Lung (tissue), 12 donors: ENCODE data around the gene RALY. TPM values are rescaled to one million over a fixed set of nuclear protein-coding genes. Genes with fewer than 3 reads are reported as not detected.

ENCODE experiments used
- ATAC-seq: fragments of 200-7000 bp; cut with Tn5 transposase; one replicate; pipeline ENCODE4 v1.9.1; 2020; ENCODE audit warnings: moderate number of reproducible peaks; ENCODE audit not compliant: insufficient read depth, low FRiP score
- DNase-seq, 3 donors: peaks; one replicate each; pipeline ENCODE4 v3.0.0-alpha.2; 2013 to 2017
- H3K27ac ChIP-seq, 2 donors: one replicate each; pipeline ENCODE4 v1.5.1; 2013; ENCODE audit warnings: mild to moderate bottlenecking in 2 of 2, moderate library complexity in 2 of 2, control low read depth in 1 of 2, inconsistent platforms in 1 of 2, low read depth in 1 of 2, low read length in 1 of 2
- H3K27me3 ChIP-seq, 3 donors: one replicate each; pipeline ENCODE4 v1.5.1; 2013; ENCODE audit warnings: low read length in 2 of 3; ENCODE audit not compliant: control insufficient read depth in 3 of 3, insufficient read depth in 3 of 3
- H3K36me3 ChIP-seq, 4 donors: one replicate each; pipeline ENCODE4 v1.5.1; 2013; ENCODE audit warnings: low read length in 4 of 4, mild to moderate bottlenecking in 1 of 4, moderate library complexity in 1 of 4; ENCODE audit not compliant: control insufficient read depth in 4 of 4, insufficient read depth in 4 of 4
- H3K4me1 ChIP-seq, 5 donors: one replicate each; pipeline ENCODE4 v1.5.1; 2013; ENCODE audit warnings: low read length in 5 of 5, mild to moderate bottlenecking in 2 of 5, moderate library complexity in 1 of 5; ENCODE audit not compliant: control insufficient read depth in 5 of 5, insufficient read depth in 5 of 5
- H3K4me3 ChIP-seq: one replicate; pipeline ENCODE4 v1.5.1; 2013; ENCODE audit warnings: mild to moderate bottlenecking, control low read depth, moderate library complexity
- H3K9ac ChIP-seq, 2 donors: one replicate each; pipeline ENCODE4 v1.5.1; 2013; ENCODE audit warnings: low read length in 2 of 2, control low read depth in 1 of 2; ENCODE audit not compliant: insufficient read depth in 1 of 2
- H3K9me3 ChIP-seq, 4 donors: one replicate each; pipeline ENCODE4 v1.5.1; 2013; ENCODE audit warnings: low read length in 3 of 4, mild to moderate bottlenecking in 1 of 4, moderate library complexity in 1 of 4; ENCODE audit not compliant: control insufficient read depth in 4 of 4, insufficient read depth in 3 of 4
- CTCF ChIP-seq: IDR thresholded peaks from 2 replicates; pipeline ENCODE4 v1.5.1; 2012; ENCODE audit warnings: mild to moderate bottlenecking; ENCODE audit errors: control extremely low read depth, extremely low read depth
- WGBS, 2 donors: extraction: QIAGEN DNeasy Blood & Tissue Kit; methylation state at CpG; one replicate each; pipeline ENCODE4 v1.1.7; 2013; 5-methylcytosine and 5-hydroxymethylcytosine counted together
- polyA plus RNA-seq, 2 donors: library from polyadenylated mRNA; stranded (reverse); fragments of 200-250 nt; gene quantifications; one replicate each; pipeline ENCODE4 v1.2.1, GENCODE V29; 2013
- total RNA-seq, 2 donors: library from RNA; depleted of rRNA in 1 of 2; stranded (reverse); fragments of >200 nt in 1 of 2; gene quantifications; one replicate each; pipeline ENCODE4 v1.2.1, GENCODE V29; 2014 to 2021
- donor health status: control.
- donor health status: control.
- donor health status: Bipolar disorder and iron deficiency.
- donor health status: healthy.
- donor health status: DM: yes; HTN: yes; CAD: no.

Gene RALY
- total and polyA plus RNA-seq, 4 donors: 135 to 157 (median 145) TPM

GRCh38 chr20:34004227-34004626, 10.5 kb downstream of the RALY start:
- H3K27ac ChIP-seq: no peak overlapping the region
- 74 to 87% methylated on average over 2 of the region's 2 CpGs for WGBS, 2 donors
- H3K4me1 ChIP-seq: peaks cover 3 to 31% (median 7%) of the 10 kb centered on the region in 5 donors
- no peaks in the 10 kb centered on the region for H3K36me3 ChIP-seq
- H3K9me3 ChIP-seq: no peaks in the 10 kb centered on the region
- TF ChIP-seq CTCF: no peak
- ATAC-seq: no peak
- H3K9ac ChIP-seq: no peak overlapping the region
- no peaks in the 10 kb centered on the region for H3K27me3 ChIP-seq
- no peak overlapping the region for H3K4me3 ChIP-seq
- no peak for DNase-seq

GRCh38 chr20:34004790-34005457, 11.2 kb downstream of the RALY start:
- no peak overlapping the region for H3K4me3 ChIP-seq
- ATAC-seq: no peak
- no peaks in the 10 kb centered on the region for H3K27me3 ChIP-seq
- H3K36me3 ChIP-seq: no peaks in the 10 kb centered on the region
- no peak for DNase-seq
- WGBS, 2 donors: 83 to 89% methylated on average over 11 of the region's 11 CpGs
- H3K9ac ChIP-seq: no peak overlapping the region
- no peak for TF ChIP-seq CTCF
- H3K27ac ChIP-seq: no peak overlapping the region
- peaks cover 4 to 31% (median 7%) of the 10 kb centered on the region in 5 donors for H3K4me1 ChIP-seq
- no peaks in the 10 kb centered on the region for H3K9me3 ChIP-seq

GRCh38 chr20:34006619-34007018, 12.9 kb downstream of the RALY start:
- no peak overlapping the region for H3K27ac ChIP-seq
- H3K27me3 ChIP-seq: no peaks in the 10 kb centered on the region
- H3K36me3 ChIP-seq: no peaks in the 10 kb centered on the region
- H3K4me3 ChIP-seq: no peak overlapping the region
- WGBS, 2 donors: 80 to 81% methylated on average over 2 of the region's 2 CpGs
- no peak for TF ChIP-seq CTCF
- DNase-seq (no peak), ATAC-seq (no peak)
- peaks cover 0 to 37% (median 10%) of the 10 kb centered on the region in 5 donors for H3K4me1 ChIP-seq
- H3K9ac ChIP-seq: no peak overlapping the region
- H3K9me3 ChIP-seq: no peaks in the 10 kb centered on the region

GRCh38 chr20:34008477-34008876, 14.8 kb downstream of the RALY start:
- Histone ChIP-seq H3K9ac (no peak overlapping the region), H3K4me3 (no peak overlapping the region), H3K36me3 (no peaks in the 10 kb centered on the region), H3K27ac (no peak overlapping the region), H3K27me3 (no peaks in the 10 kb centered on the region), H3K4me1 (peaks cover 0 to 36% (median 13%) of the 10 kb centered on the region in 5 donors), H3K9me3 (no peaks in the 10 kb centered on the region)
- ATAC-seq (no peak), DNase-seq (no peak)
- TF ChIP-seq CTCF: no peak
- WGBS, 2 donors: 96 to 100% methylated on average over 1 of the region's 1 CpG
